CD4-positive, alpha-beta T cell treated with Interleukin-4 for 1 hour (primary cell): ENCODE data around the gene PRR7.

Experiments used
- DNase-seq, 2 donors: peaks; one replicate each; pipeline ENCODE4 v3.0.0-alpha.2; 2020 to 2022

PRR7 gene

DNA sequence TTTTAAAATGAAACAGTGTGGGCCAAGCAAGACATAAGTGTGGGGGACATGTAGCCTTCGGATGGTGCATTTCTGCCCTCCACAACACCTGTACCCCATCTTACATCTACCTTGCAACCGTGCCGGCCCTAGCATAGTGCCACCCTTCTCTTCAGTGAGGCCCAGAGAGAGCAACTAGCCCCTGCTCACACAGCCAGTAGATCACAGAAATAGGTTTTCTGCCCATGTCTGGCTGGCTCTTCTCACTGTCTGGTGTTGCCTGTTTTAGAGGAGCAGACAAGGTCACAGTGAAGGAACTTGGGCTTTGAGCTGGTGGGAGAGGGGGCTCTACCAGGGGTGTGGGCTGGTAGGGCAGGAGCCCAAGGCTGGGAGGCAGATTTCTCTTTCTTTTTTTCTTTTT lies 39.6 kb downstream of the PRR7 start:
- no peak for DNase-seq

DNA sequence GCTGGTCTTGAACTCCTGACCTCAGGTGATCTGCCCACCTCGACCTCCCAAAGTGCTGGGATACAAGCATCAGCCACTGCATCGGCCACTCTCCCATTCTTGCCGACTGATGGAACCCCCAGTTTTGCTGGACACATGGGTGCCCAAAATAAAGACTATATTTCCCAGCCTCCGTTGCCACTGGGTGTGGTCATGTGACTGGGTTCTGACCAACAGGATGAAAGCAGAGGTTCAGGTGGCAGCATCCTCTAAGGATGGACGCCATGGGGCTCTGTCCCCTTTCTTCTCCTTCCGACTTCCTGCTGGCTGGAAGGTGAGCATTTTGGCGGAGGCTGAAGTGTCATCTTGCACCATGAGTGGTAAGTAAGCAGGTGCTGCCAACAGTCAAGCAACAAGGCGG lies 40.5 kb downstream of the PRR7 start:
- DNase-seq, result no peak

DNA sequence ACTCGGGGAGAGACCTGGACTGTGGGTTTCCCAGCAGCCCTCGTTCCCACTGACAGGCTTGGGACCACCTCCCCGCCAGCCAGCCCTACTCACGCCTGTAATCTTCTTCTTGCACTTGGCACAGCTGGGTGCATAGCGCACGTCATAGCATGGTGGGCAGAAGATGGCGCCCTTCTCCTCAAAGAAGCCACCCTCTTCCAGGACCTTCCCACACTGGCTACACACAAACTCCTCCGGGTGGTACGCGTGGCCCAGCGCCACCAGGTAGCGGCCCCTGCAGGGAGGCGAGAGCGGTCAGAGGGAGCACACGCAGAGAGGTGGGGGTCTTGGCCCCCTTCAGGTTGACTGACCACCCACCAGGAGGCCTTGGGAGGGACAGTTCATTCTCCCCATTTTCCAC lies 41.4 kb downstream of the PRR7 start:
- no peak for DNase-seq

DNA sequence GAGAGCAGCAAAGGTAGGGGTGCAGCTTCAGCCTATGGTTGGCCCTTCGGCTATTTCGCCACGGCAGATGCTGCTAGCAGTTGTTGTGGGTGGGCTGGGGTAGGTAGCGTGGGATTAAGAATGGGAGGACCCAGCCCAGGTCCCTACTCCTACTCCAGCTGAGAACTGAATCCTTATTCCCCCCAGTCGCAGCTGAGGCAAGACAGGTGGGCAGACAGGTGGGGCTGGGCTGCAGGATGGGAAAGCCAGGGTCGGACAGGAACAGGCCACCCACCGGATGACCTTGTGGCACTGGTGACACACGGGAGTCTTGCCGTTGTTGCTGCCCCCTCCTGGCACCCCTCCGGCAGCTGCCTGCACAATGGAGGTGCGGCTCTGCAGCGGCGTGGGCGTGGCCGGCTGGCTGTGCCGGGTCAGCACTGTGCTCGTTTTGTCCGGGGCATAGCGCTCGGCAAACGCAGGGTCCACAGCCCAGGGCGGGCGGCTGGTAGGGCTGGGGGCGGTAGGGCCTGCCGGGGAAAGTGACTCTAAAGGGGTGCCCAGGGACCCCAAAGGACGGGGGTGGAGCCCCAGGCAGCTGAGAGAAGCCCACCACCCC lies 42.6 kb downstream of the PRR7 start:
- DNase-seq, result no peak

DNA sequence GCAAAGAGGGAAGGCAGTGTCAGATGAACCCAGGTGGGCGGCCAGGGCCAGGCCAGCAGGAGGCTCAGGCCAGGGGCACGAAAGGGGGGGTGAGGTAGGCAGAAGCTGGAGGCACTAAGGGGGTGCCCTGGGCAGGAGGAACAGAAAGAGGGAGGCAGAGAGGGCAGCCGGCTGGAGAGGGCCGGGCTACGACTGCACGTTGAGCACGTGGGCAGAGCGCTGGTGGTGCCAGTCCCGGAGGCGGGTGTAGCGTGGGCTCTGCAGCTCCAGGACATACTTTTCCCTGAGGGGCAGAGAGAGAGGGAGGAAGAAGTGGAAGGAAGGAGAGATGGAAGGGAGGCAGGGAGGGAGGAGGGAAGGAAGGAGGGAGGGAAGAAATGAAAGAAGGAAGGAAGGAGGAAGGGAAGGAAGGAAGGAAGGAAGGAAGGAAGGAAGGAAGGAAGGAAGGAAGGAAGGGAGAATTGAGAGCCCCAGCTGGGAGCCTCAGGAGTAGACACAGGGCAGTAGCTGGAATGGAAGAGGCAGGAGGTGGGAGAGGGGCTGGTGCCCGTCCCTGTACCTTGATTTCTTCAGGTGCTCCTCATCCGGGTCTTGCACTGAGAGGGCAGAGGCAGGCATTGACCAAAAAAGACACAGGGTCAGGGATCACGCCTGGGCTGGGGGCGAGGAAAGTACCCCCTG lies 43.8 kb downstream of the PRR7 start:
- no peak for DNase-seq

DNA sequence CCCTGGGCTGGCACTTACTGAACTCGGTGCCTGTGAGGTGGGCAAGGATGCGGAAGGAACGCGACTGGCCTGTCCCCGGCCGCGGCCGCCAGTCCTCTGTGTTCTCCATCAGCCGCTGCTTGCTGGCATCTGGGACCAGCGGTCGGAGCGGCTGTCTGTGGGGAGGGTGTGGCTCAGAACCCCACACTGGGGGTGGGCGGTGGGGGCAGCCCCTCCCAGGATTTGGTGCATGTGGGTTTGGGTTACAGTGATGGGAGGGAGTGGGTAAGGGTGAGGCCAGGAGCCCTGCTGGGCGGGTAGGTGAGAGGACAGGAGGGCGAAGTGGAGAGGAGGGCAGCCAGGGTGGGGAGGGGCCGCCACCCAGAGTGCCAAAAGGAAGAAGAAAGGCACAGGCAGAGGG lies 44.4 kb downstream of the PRR7 start:
- no peak for DNase-seq

DNA sequence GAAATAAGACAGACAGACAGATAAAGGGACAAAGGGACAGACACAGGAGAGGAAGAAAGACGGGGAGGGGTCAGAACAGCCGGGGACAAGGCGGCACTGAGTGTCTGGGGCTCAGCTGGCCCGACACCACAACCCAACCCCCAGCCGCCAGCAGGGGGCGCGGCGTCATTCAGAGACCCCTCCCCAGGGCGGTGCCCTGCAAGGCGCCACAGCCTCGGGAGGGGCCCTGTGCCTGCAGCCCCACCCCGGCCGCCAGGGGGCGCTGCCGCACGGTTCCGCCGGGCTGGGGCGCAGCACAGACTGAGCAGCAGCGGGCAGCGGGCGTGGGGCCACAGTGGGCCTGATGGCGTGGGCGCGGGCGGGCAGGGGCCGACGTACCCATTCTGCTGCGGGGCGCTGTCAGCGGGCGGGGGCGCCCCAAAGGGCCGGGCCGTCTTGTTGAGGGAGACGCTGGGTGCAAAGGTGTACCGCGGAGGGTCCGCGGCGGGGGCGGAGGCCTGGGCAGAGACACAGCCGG lies 44.9 kb downstream of the PRR7 start:
- no peak for DNase-seq

DNA sequence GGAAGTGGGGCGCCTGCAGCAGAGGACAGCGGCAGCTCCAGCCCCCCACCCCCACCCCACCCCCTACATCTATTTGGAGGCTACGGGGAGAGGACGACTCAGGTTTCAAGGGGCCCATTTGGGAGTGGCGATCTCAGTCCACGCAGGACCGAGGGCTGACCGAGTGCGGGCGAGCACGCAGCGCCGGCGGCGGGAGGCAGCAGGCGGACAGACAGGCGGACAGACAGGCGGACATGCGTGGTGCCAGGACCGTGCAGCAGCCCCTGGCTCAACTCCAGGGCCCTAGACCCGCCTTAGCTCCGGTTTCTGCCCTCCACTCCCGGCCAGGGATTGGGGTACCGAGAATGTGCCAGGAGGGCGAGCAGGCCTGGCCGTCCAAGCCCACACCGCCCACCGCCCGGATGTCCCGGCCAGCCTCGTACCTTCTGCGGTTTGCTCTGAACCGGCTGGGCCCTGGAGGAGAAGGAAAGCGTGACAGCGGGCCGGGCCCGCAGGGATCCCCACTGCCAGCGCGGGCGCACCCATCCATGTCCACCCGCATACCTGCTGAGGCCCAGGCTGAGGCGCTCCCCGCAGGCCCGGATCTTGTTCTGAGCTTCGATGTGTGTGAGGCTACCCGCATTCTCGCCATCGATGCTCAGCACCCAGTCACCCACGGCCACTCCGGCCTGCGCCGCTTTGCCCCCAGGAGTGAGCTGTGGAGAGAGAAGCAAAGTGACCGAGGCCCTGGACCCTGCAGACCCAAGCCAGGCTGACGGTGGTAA lies 45.6 kb downstream of the PRR7 start:
- DNase-seq, result no peak

DNA sequence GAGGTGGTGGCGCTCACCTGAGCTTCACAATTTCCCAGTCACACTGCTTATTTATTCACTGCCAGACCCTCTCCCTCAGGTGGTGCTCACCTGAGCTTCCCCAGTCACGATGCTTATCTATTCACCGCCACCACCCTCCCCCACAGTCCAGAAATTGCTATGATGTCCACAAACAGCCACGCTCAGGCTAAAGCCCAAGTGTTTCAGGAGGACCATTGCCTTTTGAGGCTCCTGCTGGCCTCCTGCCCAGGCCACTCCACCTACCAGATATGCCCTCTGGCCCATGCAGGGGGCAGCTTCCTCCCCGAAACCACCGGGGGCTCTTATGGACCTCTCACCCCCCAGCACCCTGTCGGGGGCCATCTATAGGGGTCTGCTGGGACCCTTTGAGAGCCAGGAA lies 46.2 kb downstream of the PRR7 start:
- no peak for DNase-seq

DNA sequence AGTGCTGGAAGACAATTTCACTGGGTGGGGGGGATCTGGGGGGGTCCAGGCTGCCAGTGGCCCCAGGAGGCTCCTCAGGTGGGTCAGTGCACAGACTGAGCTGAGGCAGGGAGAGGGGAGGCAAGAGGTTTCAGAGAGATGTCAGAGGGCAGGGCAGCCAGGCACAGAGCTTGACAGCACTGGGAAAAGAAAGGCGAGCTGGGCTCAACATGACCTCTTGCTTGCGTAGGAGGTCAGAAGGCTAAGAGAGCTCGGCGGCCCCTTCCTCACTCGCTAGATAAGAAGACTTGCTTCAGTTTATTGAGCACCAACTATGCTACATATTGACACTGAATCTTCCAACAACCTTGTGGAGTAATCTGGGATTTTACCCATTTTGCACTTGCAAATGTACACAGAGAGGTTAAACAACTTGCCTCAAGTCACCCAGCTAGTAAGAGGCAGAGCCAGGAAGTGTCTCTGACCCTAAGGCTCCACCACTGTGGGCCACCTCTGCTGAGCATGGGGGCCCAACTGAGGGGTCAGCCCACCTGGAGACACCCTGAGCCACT lies 47.3 kb downstream of the PRR7 start:
- no peak for DNase-seq

DNA sequence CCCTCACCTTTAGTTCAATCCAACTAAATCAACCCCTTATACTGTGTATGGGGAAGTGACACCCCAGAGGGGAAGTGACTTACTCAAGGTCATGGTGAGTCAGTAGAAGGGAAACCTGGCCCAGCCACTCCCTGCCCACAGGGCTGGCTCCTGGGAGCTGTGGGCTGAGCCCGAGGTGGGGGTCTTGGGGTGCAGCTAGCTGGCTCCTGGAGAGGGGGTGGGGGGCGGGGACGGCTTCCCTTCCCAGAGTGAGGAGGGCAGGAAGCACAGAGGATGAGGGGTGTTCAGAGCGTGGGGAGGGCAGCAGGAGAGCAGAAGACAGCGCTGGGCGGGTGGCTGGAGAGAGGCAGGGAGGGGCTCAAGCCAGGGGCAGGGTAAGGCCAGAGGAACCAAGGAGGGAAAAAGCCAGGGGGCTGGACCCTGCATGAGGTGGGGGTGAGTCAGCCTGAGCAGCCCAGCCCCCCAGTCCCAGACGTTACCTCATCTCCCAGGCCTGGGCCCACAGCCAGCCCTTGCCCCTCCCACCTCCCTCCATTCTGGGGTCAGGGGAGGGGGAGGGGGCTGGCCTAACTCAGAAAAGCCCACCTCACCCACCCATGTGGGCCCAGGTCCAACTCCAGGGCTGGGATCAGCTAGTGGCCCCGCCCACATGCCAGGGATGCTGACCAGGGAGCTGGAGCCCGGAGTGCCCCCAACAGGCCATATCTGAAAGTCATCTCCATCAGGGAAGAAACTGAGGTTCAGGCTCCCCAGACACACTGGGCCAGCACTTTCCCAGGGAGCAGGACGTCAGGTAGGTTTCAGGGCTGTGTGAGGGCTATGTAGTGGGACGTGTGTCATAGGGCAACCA lies 48.0 kb downstream of the PRR7 start:
- peak; percentile 16 to 76 for DNase-seq

DNA sequence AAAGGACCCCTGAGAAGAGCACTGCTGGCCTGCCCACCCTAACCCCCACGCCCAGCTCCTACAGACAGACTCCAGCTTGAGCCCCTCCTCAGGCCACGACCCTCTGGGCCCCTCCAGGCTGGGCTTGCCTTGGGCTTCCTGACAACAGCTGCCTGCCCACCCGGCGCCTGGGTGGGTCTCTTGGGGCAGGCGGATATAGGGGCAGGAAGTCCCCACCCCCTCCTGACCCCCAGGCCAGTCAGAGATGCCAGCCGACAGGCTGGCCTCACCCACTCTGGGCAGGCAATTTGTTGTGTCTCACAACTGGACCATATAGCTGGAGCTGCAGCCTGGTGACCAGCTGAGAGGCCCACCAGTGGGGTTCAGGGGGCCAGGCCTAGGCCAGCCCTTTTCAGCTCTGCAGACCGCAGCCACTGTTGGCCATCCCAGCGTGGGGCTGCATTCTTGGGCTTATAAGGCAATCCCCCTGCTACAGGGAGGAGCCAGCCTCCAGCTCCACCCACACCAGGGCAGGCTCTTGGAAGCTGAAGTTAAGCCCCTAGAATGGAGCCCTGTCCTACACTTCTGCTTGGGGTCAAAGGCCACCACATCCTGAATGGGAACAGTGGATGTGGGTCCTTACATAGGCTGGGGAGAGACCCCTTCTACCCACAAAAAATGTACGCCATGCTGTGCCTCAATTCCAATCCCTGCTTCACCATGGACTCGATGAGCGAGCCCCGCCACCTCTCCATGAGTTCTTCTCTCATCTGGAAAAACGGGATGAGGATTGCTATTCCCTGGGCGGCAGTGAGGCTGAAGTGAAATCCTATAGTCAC lies 48.8 kb downstream of the PRR7 start:
- DNase-seq, result peak in 1 of 2 donors; percentile 27

DNA sequence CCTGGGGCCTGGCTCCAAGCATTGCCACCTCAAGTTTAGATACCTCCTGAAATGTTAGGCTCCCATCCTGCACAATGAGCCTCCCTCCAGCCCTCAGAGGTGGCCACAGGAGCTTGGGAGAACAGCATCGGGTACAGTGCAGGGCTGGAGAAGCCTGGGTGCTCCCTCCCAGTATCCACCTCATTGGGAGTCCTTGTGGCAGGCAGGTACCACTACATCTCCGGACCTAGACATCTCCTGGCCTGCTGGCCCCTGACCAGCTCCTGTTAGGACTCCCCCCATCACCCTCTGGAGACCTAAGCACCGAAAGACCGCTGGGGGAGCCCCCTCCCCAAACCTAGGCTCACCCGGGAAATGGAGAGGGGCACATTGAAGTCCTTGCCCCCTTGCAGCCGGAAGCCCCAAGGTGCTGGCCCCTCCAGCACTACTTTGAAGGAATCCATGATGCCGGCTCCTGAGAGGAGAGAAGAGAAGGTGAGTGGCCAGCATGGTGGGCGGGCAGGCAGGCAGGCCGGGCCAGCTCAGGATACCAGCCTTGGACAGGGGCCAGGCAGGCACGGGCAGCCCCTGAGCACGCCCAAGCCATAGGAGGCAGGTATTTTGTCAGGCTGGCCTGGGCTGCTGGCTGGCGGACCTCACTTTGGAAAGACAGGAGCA lies 49.6 kb downstream of the PRR7 start:
- DNase-seq, result no peak

DNA sequence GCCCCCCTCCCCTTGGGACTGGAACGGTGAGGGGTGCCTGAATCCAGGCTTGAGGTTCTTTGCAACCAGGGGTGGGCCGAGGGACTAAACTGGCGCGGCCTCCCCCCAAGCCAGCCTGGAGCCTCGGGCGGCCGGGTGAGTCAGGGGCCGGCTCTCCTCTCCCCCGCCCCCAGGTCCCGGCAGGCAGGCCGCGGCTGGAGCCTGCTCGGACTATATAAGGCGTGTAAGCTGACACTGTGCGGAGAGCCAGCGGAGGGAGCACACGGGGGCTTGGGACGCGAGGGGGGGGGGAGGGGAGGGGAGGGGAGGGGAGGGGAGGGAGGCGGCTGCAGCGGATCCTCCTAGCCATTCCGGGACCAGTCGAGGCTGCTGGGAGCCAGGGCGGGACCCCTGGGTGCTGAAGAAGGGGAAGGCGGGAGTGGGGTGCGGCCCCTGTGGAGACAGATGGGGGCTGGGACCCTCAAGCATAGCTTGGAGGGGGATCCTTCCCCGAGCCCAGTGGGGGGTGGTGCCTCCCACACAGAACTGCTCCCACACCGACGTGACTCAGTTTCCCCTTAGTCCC lies 50.2 kb downstream of the PRR7 start:
- no peak for DNase-seq

DNA sequence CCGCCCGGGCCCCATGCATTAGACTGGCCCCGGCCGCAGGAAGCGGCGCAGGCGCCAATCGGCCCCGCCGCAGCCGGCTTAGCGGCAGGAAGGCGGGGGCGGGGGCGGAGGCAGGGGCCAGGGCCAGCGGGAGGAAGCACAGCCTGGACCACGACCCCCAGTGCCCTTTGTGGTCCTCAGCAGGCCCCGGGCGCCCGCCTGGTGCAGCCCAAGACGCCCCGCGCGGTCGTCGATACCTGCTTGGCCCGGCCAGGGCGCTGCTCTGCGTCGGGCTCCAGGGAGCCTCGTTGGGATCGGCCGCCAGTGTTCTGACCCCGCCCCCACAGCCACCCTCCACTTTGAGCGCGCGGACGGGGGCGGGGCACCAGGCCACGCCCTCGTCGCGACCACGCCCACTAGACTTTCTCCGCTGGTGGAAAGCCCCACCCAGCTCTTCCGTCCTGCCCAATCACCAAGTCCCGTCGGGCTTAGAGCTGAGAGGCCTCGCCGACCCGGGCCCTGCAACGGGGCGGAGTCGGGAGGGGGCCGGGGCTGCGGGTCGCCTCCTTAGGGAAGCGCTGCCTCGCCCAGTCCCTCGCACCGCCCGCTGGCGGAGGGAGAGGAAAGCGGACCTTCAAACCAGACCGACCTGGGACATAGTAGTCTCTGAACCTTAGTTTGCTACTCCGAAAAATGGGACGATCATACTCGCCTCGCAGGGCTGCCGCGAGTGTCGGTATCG lies 50.8 kb downstream of the PRR7 start, which contains the start of gene PDLIM7:
PDLIM7 (minus strand) TSS at position 313 of the 721 bp plus-strand sequence. CDS start 1,092 bp downstream, outside the sequence.
- peak; percentile 94 to 95 for DNase-seq

DNA sequence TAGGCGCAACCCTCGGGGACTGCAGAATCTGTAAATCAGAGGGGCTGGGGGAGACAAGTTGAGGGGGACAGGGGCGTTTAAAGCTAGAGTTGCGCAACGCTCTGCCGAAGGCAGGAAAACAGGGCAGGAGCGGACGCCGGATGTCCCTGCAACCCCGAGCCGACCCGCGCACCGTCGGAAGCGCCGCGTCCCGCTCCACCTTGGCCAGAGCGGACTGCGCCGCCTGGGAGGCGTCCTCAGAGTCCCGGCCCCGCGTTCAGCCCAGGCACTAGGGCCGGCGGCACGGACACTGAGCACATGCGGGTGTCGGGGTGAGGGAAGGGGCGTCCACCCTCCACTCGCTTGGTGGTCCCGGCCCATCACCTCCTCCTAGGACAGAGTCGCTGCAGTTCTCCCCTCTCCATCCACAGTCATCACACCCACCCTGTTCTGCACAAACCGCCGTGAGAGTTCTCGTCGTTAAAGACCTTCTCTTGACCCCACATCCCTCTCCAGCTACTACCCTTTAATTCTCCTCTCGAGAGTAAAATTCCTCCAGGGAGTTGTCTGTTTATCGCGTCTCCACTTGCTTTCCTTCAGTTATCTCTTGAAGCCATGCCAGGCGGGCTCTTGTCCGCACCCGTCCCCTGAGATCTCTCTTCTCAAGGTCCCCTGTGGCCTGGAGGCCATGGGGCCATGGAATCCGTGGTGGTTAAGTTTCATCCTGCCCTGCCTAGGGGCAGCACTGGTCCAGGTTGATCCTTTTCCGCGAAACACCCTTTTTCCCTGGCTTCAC lies 51.6 kb downstream of the PRR7 start:
- no peak for DNase-seq

DNA sequence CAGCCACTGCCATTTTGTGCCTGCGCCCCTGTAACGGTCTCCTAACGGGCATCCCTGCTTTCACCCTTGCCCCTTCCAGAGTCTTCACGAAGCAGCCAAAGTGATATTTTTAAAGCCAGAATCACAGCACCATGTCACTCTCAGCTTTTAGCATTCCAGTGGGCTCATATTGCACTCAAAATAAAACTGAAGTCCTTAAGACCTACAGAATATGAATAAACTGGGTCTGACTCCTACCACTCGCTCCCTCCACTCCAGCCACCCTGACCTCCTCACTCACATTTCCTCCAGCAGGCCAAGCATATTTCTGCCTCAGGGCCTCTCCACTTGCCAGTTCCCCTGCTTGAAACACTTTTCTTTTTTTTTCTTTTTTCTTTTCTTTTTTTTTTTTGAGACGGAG lies 53.2 kb downstream of the PRR7 start:
- DNase-seq, result no peak

DNA sequence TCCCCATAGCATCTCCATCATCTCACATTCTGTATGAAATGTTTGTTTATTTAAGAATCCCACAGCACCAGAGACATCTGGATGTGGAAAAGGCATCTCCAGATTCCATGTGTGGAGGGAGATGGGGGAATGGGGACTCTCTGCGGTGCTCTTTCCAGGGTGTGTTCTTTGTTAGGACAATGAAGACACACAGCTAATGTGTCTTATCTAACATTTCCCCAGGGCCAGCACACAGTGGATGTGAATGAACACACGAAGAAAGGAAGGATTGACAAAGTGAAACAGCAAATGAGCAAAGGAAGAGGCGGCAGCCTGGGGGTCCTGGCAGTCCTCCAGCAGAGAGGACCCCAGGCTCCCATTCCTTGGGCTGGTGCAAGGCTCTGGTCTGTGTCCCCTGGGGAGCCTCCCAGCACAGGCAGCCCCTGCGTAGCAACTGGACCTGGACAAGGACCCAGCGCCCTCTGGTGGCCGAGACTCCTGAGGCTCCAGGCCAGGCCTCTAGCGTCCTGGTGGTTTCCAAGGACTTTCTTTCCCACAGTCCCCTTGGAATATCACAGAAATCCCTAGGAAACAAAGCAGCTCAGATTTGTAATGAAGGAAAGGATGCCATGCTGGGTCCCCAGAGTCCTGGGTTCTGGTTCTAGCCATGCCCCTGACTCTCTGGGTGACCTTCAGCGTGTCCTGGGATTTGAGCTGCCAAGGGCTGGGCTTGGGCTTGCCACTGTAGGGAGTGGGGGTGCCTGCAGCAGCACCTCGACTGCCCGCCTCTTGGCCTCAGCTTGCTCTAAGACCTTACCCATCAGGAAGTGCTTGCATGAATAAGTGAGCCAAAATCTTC lies 54.3 kb downstream of the PRR7 start:
- peak; percentile 82 to 83 for DNase-seq
